IPS-18c (cell line): Measurements from ENCODE around the gene TANC2.

ENCODE experiments used
- H3K4me3 ChIP-seq: 2 replicates; pipeline ENCODE4 v1.7.0; 2013; ENCODE audit warnings: low read depth, mild to moderate bottlenecking, low read length, moderate library complexity; ENCODE audit not compliant: insufficient read depth
- H3K9me3 ChIP-seq: one replicate; pipeline ENCODE4 v1.6.1; 2013; ENCODE audit warnings: mild to moderate bottlenecking, low read length, moderate library complexity; ENCODE audit not compliant: control insufficient read depth, insufficient read depth

Gene TANC2

GRCh38 chr17:62965686-62966425, at the start of gene TANC2:
Gene TANC2 (plus strand): TSS chr17:62966235. CDS start chr17:63009560, 43,325 bp downstream.
- H3K4me3 ChIP-seq, result peak within 1 kb of the TSS; percentile 70

GRCh38 chr17:62916684-62917571, 49.1 kb upstream of the TANC2 start:
- Histone ChIP-seq H3K4me3 (no peak overlapping the region), H3K9me3 (no peaks in the 10 kb centered on the region)

More at GRCh38 chr17:62965686-62966425, at the start of gene TANC2:
- no peaks in the 10 kb centered on the region for H3K9me3 ChIP-seq

- Histone ChIP-seq H3K4me3 (no peak overlapping the region), H3K9me3 (no peaks in the 10 kb centered on the region)
Measured at GRCh38 chr17:62919388-62919787, 46.6 kb upstream of the TANC2 start.

GRCh38 chr17:62920300-62920699, 45.7 kb upstream of the TANC2 start:
- Histone ChIP-seq H3K4me3 (no peak overlapping the region), H3K9me3 (no peaks in the 10 kb centered on the region)

- Histone ChIP-seq H3K4me3 (no peak overlapping the region), H3K9me3 (no peaks in the 10 kb centered on the region)
Measured at GRCh38 chr17:62921817-62922216, 44.2 kb upstream of the TANC2 start.

GRCh38 chr17:62923258-62924150, 42.5 kb upstream of the TANC2 start:
- H3K4me3 ChIP-seq, result no peak overlapping the region
- peaks cover 2% of the 10 kb centered on the region for H3K9me3 ChIP-seq

- H3K9me3 ChIP-seq, result peaks cover 2% of the 10 kb centered on the region
- no peak overlapping the region for H3K4me3 ChIP-seq
Measured at GRCh38 chr17:62925267-62925836, 40.7 kb upstream of the TANC2 start.

- Histone ChIP-seq H3K9me3 (peaks cover 2% of the 10 kb centered on the region), H3K4me3 (no peak overlapping the region)
Measured at GRCh38 chr17:62927083-62927482, 39.0 kb upstream of the TANC2 start.

GRCh38 chr17:62929320-62929719, 36.7 kb upstream of the TANC2 start:
- H3K4me3 ChIP-seq, result no peak overlapping the region
- peaks cover 2% of the 10 kb centered on the region for H3K9me3 ChIP-seq

- Histone ChIP-seq H3K4me3 (no peak overlapping the region), H3K9me3 (peaks cover 2% of the 10 kb centered on the region)
Measured at GRCh38 chr17:62931101-62931500, 34.9 kb upstream of the TANC2 start.

GRCh38 chr17:62933501-62934385, 32.3 kb upstream of the TANC2 start:
- H3K9me3 ChIP-seq, result no peaks in the 10 kb centered on the region

GRCh38 chr17:62935098-62935497, 30.9 kb upstream of the TANC2 start:
- H3K4me3 ChIP-seq, result no peak overlapping the region
- H3K9me3 ChIP-seq, result no peaks in the 10 kb centered on the region

More at GRCh38 chr17:62933501-62934385, 32.3 kb upstream of the TANC2 start:
- no peak overlapping the region for H3K4me3 ChIP-seq

- H3K9me3 ChIP-seq, result no peaks in the 10 kb centered on the region
Measured at GRCh38 chr17:62935523-62935922, 30.5 kb upstream of the TANC2 start.

GRCh38 chr17:62937606-62938005, 28.4 kb upstream of the TANC2 start:
- Histone ChIP-seq H3K9me3 (no peaks in the 10 kb centered on the region), H3K4me3 (no peak overlapping the region)

More at GRCh38 chr17:62935523-62935922, 30.5 kb upstream of the TANC2 start:
- H3K4me3 ChIP-seq, result no peak overlapping the region

GRCh38 chr17:62941358-62941991, 24.6 kb upstream of the TANC2 start:
- no peak overlapping the region for H3K4me3 ChIP-seq
- no peaks in the 10 kb centered on the region for H3K9me3 ChIP-seq

- no peaks in the 10 kb centered on the region for H3K9me3 ChIP-seq
- H3K4me3 ChIP-seq, result no peak overlapping the region
Measured at GRCh38 chr17:62948370-62948769, 17.7 kb upstream of the TANC2 start.
